Stimulated activated CD4-positive, alpha-beta T cell treated with anti-CD3 and anti-CD28 coated beads, TNF-alpha, amount 100 ng/mL, for 4 hours (primary cell): ENCODE results near the gene PRKCZ.
"Not testable (repeated sequence)": the region's sequence is repeated elsewhere in the genome, so short reads cannot be mapped to it uniquely, and the experiment has no call there.

Experiments used
- DNase-seq, 3 experiments: peaks; one replicate each; pipeline ENCODE4 v3.0.0-alpha.2; 2020; ENCODE audit warnings: low read depth in 3 of 3

PRKCZ gene

DNA sequence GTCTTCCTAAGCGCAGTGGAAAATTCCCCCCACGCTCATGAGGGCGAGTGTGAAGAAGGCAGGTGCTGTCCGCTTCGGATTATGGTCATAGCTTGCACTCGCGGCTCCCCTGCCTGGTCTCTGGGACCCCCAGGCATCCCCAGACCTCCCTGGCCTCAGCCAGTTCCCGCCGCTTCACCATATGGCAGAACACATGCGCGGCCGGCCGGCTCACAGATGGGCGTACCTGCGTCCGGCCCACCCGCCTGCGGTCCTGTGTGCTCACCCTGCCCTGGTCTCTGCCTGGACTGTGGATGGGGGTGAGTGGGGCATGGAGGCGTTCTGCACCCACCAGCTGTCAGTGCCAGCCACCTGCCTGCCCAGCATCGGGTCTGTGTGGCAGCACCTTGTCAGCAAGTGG is 34.1 kb downstream of the PRKCZ start:
- DNase-seq = no peak

DNA sequence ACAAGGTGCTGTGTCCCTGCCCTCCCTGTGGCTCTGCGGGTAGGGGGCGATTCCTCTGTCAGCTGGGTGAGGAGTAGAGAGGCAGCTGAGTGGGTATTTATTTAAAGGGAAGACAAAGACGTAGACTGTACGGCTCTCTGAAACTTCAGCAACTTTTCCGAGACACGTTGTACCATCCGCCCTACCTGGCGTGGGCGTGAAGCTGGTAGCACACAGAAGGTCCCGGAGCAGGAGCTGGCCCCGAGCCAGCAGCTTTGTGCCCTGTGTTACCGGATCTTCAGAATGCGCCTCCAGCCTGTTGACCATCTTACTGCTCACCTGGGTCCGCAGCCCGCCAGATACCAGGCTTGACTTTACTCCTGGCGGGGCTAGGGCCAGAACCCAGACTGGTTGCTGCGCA is 34.9 kb downstream of the PRKCZ start:
- DNase-seq = no peak

DNA sequence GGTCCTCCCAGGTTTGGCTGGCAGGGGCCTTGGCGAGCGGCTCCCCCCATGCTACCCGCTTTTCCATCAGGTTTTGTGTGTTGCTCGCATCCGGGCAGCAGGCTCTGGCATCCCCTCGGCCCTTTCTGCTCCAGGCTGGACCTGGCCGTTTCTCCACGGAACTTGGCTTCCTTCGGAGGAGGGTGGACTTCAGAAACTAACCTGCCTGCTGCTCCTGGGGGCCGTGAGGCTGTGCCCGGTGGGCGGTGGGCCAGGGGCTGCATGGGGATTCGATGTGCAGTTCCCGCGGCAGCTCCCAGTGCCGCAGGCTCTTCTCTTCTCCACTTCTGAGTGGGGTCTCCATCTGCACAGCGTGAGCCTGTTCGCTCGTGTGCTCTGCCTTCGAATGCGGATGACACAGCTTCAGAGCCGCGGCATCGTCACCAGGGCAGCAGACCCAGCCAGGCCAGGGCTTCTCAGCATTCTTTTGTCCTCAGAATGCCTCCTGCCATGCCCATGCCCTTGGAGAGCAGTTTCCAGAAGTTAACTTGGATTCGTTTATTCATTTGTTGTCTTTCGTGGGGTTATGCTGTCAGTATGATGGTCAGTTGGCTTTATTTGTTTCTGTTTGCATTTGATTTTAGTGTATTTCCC is 36.4 kb downstream of the PRKCZ start:
- DNase-seq = no peak

DNA sequence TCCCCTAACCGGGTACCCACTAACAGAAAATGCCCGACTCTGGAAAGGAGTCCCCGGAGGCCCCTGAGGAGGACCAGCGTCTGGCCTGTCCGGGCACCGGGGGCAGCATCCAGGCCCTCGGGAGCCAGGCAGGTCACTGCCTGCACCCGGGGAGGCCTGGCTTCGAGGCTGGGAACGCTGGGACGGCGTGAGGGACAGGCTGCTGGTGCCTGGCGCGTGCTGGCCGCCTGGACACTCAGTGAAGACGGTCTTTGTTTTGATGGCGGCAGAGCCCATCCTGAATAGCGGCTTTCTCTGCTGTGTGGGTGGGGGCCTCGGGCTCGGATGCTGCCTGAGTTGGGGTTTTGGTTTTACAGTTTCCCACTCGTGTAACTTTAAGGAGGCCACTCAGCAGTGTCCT is 37.6 kb downstream of the PRKCZ start:
- DNase-seq = no peak

DNA sequence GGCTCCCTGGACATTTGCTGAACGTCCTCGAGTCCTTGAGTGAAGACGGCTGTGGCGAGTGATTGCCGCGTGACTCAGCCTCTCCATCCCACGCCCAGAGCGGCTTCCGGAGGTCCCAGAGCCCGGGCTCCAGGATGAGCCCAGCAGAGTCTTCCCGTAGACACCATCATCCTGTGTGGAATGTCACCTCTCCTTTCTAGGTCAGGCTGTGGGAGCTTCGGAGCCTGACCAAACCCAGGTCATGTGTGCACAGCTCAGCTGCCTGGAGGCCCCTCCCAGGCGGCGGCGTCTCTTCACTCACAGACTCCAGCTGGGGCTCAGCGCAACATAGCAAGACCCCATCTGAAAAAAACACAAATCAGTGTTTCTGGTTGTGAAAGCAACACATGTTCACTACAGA is 38.2 kb downstream of the PRKCZ start:
- DNase-seq = no peak

DNA sequence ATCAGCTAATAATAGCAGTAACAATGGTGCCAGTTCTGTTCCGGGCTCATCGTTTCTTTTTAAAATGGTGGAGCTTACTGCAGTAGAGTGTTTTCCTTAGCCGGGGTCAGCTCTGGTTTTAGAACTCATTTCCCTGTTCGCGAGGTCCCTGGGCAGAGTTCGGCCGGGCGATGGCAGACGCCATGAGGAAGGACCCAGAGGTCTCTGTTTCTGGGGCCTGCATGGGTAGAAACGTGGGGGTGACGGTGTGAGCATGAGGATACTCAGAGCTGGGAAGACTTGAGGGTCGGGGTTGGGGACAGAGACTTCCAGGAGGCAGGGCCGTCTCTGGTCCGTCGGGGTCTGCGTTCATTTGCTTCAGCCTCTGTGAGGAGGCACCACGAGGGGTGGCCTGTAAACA is 38.8 kb downstream of the PRKCZ start:
- DNase-seq = no peak

DNA sequence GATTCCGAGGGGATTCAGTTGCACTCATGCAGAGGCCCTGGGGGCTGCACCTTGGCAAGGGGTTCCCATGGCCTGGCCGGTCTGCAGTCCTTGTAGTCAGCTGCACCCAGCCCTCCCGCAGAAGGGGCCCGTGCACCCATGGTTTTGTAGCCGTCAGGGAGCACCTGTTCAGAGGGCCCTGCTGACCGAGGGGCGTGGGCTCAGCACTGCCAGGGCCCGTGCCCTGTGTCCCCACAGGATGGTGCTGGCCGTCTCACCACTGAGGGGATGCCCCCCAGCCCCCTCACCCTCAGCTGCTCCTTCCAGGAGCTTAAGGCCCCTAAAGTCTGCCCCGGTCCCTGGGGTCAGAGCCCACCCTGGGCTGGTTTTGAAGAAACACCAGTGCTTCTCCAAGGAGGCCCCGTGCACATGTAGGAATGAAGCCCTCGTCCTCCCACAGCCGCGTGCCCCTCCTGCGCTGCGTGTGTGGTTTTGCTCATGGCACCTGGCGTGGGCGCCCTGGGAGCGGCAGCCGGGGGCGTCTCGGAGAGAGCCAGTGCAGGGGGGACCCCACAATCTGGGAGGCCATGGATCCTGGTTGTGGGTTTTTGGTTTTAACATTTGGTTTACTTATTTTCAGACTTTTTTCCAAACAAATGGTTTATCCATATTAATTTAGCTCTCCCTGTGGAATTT is 40.1 kb downstream of the PRKCZ start:
- DNase-seq = no peak

DNA sequence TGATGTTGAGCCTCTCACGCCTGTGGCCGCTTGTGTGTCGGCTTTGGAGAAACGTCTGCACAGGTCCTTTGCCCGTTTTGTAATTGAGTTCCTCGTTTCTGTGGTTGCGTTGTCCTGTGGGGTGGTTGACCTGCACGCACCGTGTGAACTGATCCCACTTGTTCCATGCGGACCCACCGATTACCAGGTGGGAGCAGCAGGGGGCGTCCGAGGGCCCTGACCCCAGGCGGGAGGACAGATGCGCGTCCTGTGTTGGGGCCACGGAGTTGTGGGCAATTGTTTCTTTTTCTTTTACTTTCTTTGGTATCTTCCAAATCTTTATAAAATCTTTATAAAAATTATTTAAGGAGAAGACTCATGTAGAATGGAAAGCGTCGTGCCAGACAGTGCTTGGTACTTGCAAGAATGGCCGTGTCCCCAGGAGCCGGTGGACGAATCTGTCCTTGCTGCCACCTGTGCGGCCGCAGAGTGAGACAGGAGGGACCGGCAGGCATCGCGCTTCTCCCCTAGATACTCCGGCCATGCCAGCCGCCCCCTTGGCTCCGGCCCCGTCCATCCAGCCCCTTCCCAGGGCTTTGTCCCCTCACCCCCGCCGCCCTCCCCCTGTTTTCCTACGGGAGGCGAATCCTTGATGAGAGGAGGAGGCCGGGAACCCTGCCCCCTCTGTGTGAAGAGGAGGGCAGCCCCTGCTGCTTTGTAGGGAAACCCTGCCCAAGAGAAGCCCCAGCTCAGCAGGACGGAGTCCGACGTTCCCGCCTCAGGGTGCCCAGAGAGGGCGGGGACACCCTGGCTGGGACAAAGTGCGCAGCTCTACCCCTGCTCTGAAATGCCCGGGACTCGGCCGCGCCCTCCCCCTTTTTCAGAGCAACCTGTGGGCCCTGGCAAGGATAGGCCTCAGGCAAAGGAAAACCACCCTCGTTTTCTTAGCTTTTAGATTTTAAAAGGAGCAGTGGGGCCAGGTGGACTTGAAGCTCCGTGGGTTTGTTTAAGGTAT is 41.7 kb downstream of the PRKCZ start:
- DNase-seq = peak; percentile 14 to 26 (median 18)

DNA sequence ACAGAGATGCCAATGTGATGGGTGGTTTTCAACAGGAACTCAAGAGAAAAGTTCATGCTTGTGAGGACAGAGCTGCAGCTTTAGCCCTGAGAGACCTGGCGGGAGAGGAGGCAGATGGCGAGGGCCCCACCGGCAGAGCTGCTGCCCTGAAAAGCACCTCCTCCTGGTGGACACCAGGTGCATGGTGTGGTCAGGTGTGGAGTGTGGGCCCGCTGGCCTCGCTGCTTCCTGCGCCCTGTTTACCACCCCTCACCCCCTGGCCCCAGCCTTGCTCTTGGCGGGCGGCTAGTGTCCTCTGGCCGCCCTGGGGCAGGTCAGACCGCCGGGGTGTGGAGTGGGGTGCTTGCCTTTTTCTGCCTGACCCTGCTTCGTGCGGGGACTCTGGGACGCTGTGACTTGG is 42.8 kb downstream of the PRKCZ start:
- DNase-seq = no peak

DNA sequence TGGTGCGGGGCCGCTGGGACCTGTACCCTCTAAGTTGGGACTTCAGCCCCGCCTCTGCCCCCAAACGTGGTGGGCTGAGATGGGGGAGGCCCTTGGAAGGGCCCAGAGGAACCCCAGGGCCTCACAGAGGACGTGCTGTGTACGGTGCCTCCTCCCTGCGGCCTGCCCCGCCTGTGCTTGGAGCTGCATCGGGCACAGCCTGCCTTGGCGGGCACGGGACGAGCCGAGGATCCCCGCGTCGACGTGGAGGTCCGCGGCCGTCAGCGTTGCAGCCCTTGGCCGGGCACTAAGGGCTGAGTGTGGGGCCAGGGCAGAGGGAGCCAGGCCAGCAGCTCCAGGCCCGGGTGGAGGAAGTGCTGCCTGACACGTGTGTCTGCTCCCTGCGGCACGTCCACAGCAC is 43.4 kb downstream of the PRKCZ start:
- DNase-seq = no peak

DNA sequence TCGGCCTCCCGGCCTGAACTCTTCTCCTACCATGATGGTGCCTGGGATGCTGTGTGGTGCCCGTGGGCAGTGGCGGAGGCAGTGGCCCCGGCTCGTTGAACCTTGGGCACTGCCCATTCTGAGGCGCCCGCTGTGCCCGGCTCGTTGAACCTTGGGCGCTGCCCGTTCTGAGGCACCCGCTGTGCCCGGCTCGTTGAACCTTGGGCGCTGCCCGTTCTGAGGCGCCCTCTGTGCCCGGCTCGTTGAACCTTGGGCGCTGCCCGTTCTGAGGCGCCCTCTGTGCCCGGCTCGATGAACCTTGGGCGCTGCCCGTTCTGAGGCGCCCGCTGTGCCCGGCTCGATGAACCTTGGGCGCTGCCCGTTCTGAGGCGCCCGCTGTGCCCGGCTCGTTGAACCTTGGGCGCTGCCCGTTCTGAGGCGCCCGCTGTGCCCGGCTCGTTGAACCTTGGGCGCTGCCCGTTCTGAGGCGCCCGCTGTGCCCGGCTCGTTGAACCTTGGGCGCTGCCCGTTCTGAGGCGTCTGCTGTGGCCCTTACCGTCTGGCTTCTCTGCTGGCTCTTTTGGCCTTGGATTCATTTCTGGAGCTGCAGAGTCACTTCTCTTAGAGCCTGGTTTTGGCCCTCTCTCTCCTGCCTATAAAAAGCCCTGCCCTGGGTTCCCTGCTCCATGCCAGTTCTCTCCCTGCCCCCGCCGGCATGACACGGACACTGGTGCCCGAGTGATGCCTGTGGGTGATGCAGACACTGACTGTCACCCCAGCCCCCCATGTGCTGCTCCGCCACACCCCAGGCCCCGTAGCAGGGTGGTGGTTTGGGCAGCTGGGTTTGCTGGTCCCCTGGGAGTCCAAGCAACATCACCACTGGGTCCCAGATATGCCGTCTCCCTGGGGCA is 44.3 kb downstream of the PRKCZ start:
- not testable (repeated sequence) for DNase-seq

DNA sequence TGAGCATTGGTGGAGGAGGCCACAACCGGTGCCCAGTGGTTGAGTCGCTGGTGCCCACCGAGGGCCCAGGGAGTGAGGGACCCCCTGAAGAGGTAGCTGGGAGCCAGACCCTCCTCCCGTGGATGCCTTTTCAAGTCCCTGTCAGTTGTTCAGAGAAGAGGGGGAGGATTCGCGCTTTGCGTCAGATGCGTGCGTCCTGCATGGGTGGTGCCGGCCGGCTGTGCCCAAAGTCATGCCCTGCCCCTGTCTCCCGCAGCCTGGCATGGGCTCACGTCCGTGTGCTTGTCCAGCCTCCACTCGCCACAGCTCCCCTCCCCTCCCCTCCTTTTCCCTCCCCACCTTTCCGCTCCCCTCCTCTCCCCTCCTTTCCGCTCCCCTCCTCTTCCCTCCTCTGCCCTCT is 45.2 kb downstream of the PRKCZ start:
- DNase-seq = no peak

DNA sequence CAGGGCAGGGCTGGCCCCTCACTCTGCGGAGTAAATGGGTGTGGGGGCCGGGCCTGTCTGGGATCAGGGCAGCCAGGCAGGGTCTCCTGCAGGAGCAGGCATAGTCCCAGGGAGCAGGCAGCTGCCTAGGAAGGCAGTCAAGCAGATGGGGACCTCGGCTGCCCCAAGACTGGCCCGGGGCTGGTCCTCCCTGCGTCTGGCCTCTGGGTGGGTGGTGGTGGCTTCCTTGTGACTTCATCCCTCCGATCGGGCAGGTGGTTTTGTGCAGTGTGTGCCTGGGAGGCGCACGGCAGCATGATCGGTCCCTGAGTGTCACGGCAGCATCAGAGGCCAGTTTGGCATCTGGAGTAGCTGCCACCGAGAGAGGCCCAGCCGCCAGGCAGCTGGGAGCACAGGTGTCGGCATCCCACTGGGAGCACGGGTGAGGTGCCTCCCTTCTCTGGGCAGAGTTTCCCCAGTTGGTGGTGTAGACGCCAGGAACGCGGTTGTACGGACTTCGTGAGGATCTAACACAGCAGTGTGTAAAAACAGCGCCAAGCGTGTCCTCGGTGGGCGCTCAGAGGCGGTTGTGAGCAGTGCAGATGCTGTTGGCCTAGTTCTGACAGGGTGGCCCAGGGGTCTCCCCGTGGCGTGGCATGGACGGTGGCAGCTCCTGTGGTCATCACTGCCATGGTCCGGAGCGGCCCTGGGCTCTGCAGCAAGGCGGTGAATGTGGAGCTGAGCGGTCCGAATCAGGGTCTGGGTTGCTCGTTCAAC is 45.9 kb downstream of the PRKCZ start:
- no peak for DNase-seq

DNA sequence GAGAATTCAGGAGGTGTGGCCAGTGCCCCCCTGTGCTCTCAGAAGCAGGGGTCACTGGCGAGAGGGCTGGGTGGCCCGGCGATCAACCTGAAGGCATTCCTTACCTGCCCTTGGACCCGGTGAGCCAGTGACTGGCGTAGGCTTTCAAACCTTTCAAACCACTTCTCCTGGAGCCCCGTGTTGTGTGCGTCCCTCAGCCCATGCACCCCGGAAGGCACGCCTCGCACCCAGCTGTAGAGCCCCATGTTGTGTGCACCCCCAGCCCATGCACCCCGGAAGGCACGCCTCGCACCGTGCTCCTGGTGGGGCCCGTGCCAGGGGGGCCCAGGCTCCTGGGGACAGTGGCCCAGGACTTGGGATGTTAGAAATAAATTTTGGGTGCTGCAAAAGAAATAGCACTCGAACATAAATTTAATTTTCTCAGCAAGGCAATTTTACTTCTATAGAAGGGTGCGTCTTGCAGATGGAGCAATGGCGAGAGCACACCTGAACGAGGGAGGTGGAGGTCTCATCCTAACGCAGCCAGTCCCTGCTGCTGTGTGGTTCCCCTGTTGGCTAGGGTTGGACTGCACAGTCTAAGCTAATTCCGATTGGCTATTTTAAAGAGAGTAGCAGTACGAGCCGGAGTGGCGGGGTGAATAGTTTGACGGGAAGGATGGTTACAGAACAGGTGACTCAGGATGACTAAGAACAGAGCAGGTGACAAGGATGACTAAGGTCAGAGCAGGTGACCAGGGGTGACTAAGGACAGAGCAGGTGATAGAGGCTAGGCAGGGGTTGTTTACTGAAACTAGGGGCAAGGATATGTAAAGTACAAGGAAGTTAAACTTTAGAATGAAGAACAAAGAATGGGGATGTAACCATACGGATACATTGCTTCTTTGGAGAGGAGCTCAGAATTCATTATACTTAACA is 47.4 kb downstream of the PRKCZ start:
- DNase-seq = no peak

DNA sequence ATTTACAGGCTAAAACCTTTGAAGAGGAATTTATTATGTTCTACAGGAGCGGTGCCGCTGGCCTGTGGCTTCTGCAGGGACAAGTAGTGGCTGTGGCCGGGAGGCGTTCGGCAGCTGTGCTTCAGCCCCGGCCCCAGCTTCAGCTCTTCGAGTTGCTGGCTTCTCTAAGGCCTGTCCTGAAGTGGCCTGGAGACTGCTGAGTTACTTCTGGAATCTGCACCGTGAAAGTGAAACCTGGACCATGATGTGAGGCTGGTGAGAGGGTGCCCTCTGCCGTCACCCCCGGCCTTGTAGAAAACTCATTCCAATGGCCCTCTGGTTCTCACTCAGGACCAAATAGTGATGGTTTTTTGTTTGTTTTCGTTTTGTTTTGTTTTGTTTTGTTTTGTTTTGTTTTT is 48.1 kb downstream of the PRKCZ start:
- no peak for DNase-seq

DNA sequence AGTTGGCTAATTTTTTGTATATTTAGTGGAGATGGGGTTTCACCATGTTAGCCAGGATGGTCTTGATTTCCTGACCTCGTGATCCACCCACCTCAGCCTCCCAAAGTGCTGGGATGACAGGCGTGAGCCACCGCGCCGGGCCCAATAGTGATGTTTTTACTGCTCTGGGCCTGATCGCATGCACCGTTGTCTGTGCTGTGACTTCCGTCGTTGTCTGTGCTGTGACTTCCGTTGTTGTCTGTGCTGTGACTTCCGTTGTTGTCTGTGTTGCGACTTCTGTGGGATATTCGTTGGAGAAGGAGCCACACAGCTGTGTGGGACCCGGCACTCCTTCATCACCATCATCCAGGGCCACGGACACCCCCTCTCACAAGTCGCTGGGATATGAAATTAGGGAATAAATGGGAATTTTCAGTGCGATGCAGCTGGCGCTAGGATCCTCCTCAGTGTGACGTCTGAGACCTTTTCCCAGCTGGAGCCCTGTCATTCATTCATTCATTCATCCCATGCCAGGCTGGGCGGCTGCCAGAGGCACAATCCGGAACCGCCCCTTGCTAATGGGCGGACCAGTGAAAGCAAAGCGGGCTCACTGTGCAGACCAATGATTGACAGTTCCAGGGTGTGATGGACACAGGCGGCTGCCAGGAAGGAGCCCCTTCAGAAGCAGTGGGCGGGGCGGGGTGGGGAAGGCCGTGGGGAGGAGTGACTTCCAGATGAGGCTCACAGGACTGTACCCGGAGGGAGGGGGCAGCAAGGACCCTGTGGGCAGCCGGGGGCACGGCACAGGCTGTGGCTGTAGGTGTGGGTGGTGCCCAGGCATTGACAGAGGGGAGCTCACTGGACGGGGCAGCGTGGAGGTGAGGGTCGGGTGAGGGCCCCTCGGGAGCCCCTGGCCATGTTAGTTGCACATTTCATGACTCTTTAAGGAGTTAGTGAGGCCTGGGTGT is 48.9 kb downstream of the PRKCZ start:
- DNase-seq = no peak

DNA sequence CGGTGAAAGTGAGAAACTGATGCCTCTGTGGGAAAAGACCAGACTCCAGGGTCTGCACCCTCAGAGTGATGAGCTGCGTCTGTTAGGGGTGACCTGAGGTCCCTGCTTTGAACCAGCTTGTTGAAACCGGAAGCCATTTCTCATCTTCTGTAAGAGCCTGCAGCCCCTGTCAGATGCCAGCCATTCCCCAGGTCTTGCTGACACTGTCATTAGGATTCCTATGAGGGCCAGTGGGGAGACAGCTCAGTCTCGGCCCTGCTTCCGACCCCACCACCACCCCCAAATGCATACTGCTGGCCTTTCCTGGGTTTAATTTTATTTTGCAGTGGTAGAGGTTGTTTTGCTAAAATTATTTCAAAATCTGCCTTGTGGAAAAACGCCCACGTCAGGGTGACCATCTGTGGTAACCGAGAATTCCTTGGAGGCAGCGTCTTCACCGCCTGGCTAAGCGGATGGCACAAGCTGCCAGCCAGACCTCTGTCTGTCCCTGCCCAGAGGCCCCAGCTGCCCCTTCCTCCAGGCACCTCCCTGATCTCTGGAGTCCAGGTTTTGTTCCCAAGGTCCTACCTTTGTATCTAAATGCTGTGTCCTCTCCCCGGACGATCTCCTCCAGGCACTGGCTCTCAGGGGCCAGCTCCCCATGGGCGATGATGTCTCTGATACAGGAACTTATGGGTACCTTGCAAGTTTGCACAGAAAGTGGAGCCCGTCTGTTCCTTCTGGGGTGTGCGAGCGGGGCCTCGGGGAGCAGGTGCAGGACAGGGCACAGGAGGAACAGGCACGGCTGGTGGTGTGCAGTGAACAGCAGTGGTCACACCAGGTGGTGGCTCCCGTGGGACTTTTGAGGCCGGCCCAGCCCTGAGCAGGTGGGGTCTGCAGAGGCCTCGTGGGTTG is 49.9 kb downstream of the PRKCZ start:
- DNase-seq = no peak

DNA sequence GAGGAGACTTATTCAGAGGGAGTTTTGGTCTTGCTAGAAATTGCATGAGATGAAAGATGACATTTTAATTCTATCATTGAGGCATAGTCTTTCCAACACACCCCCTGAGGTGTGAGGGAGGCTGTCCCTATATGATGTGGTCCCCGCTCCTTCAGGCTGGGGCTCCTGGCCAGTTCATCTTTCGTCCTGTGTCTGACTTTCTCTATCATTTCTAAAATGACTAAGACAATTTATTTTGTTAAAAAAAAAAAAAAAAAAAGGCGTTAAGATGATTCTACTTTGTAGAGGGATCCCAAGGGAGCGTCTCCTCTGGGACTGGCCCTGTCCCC is 50.5 kb downstream of the PRKCZ start:
- DNase-seq = no peak
